Thyroid gland (tissue), 4 donors: ENCODE measurements around the gene BLCAP.

Source experiments
- POLR2A ChIP-seq, 2 donors: fragments of 450-650 bp; IDR thresholded peaks; one replicate each; pipeline ENCODE4 v1.6.1; 2017; ENCODE audit warnings: antibody characterized with exemption in 2 of 2, mild to moderate bottlenecking in 2 of 2, moderate library complexity in 1 of 2
- TF ChIP-seq, protein P1 (sequence below), 6 experiments: fragments of 200-600 bp in 3 of 6; fragments of 450-650 bp in 3 of 6; sonication (generic) in 3 of 6; IDR thresholded peaks; one replicate each; pipeline ENCODE4 v1.5.1; 2016 to 2019; ENCODE audit warnings: antibody characterized with exemption in 6 of 6, mild to moderate bottlenecking in 2 of 6, inconsistent platforms in 1 of 6, moderate library complexity in 1 of 6

DNA sequence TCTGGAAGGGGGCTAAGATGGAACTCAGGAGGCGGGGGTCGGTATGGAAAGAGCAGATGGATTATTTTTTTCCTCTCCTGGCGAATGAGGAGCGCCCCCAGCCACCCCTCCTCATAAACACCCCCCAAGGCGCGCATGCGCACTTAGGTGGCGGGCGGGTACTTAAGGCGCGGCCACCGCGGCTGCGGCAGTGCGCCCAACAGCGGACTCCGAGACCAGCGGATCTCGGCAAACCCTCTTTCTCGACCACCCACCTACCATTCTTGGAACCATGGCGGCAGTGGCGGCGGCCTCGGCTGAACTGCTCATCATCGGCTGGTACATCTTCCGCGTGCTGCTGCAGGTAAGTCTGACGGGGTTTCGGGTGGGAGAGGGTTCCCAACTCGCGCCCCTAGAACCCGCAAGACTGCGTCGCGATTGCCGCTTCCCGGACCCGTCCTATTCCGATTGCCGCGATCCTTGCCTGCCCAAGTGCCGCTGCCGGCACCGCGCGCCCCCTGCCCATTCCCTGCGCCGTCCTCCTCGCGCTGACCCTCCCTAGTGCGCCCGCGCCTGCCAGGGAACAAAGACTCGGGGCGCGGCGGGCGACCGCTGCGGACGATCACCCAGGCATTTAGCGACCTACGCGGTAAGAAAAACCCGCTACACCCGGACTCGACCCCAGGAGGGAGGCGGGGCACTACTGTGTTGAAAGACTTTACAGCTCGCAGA lies 6.5 kb downstream of the BLCAP start, which contains the start of gene NNAT:
- TF ChIP-seq, protein P1, sequence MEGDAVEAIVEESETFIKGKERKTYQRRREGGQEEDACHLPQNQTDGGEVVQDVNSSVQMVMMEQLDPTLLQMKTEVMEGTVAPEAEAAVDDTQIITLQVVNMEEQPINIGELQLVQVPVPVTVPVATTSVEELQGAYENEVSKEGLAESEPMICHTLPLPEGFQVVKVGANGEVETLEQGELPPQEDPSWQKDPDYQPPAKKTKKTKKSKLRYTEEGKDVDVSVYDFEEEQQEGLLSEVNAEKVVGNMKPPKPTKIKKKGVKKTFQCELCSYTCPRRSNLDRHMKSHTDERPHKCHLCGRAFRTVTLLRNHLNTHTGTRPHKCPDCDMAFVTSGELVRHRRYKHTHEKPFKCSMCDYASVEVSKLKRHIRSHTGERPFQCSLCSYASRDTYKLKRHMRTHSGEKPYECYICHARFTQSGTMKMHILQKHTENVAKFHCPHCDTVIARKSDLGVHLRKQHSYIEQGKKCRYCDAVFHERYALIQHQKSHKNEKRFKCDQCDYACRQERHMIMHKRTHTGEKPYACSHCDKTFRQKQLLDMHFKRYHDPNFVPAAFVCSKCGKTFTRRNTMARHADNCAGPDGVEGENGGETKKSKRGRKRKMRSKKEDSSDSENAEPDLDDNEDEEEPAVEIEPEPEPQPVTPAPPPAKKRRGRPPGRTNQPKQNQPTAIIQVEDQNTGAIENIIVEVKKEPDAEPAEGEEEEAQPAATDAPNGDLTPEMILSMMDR (IDR thresholded peaks at IDR 0.05) = no peak
- no peak for TF ChIP-seq POLR2A (IDR thresholded peaks at IDR 0.05)
